GM12801 (cell line): ENCODE data around the gene SMAGP.

Experiments
- CTCF ChIP-seq: IDR thresholded peaks from one replicate; pipeline ENCODE4 v1.5.1; 2011; ENCODE audit warnings: control low read depth; ENCODE audit not compliant: insufficient read length; ENCODE audit errors: extremely low read depth

The SMAGP gene

DNA sequence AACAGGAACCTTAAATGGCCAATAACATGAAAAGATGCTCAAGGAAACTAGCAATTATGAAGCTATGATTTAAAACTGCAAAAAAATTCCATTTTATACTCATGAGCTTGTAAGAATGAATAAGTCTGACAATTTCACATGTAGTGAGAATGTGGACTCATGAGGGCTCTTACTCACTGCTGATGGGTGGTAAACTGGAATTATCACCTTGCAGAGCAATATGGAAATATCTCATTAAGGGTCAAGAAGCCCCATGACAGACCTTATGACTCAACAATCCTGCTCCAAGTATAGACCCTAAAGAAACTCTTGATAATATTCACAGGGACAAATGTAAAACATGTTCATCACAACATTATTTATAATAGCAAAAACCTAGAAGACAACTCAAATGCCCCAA, 23.5 kb upstream of the SMAGP start:
- TF ChIP-seq CTCF = no peak

DNA sequence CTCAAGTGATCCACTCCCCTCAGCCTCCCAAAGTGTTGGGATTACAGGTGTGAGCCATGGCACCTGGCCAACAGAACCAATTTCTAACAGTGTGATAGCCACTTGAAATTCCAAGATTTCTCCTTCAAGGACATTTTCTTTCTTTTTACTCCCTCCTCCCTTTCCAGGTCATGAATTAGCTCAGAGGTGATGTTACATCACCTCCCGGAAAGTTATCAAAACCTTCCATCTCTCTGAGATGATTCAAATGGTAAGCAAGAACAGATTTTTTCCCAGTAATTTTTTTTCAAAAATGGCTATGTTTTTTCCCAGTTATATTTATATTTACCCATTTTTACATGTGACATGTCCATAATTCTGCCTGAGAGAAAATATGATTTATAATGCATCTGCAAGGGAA, 15.6 kb upstream of the SMAGP start:
- no peak for TF ChIP-seq CTCF

DNA sequence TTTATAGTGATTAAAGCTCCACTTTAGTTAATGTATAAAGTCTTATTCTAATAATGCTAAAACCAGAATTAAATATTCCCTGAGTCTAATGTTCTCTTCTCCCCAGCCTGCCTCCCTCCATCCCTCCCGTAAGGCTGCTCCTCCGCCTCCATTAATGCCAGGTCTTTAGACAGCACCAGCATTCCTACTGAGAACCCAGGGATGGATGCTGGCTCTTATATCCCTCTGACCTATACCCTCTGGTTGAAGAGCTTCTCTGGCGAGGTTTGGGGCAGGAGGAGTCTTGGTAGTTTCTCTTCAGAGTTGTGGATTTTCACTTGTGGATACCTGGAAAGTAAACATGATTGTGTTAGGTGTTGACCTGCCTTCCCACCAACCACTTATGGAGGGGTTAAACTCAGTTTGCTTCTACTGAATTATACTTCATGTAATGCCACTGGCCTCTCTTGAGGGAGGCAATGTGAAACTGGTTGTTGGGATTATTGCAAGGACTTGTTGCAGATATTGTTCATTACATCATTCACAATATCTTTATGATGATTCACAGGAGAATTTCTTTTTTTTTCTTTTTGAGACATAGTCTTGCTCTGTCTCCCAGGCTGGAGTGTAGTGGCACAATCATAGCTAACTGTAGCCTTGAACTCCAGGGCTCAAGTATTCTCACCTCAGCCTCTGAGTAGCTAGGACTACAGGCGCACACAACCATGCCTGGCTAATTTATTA, 11.1 kb upstream of the SMAGP start:
- TF ChIP-seq CTCF = no peak

GRCh38 chr12:51275088-51275487, 4.9 kb upstream of the SMAGP start:
- no peak for TF ChIP-seq CTCF

GRCh38 chr12:51270951-51271518, 820 bp upstream of the SMAGP start:
- TF ChIP-seq CTCF = no peak

GRCh38 chr12:51269174-51270066, 795 bp downstream of the SMAGP start:
- TF ChIP-seq CTCF = no peak

DNA sequence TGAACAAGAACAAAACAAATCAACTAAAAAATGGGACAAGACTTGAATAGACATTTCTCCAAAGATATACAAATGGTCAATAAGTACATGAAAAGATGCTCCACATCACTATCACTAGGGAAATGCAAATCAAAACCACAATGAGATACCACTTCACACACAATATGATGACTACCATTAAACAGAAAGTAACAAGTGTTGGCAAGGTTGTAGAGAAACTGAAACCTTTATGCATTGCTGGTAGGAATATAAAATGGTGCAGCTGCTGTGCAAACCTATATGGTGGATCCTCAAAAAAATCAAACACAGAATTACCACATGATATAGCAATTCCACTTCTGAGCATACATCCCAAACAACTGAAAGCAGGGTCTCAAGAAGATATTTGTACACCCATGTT, 5.2 kb downstream of the SMAGP start:
- TF ChIP-seq CTCF = no peak
